Measurements from ENCODE around the gene TRIO. TPM values are rescaled to one million over a fixed set of nuclear protein-coding genes. Genes with fewer than 3 reads are reported as not detected.

The TRIO gene
- total and polyA plus RNA-seq, 2 of the 8 experiments (the other 6 are each of a cell fraction or from before 2014, with no cell fraction given): 35.1 to 69.1 TPM

DNA sequence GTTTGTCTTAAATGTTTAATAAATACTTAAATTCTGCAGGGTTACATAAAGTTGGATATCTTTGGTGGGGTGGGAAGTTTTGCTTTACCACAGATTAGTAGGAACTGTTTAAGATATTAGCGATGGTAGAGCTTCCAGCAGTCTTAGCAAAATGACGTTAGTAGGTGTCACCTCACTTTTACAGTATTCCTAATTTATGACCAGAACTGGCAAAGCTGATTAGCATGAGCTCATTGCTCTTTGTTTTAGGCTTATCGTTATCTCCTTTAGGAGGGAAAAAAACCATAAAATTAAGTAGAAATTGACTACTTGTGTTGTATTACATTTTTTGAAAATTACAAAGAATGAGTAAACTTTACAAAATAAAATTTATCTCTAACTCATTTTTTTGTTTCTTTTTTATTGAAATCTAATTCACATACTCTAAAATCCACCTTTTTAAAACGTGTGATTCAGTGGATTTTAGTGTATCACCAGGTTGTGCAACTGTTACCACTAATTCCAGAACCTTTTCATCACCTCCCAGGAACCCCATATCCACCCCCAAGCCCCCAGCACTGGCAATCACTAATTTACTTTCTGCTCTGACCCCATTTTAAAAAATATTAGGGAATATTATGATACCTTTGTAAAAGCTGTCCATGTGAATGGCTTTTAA, 129.5 kb downstream of the TRIO start:
- peaks cover 10 to 76% of the 10 kb centered on the region in 2 experiments for H3K79me2 ChIP-seq (ENCODE audit: control insufficient read depth in 1 of 2, insufficient read depth in 2 of 2, low read length in 2 of 2)
- H2BK12ac ChIP-seq (ENCODE audit: low read depth, low read length): no peak overlapping the region
- H3K4me2 ChIP-seq (ENCODE audit: insufficient read depth in 1 of 2, low read depth in 2 of 2, low read length in 2 of 2): no peak overlapping the region
- H3K79me1 ChIP-seq (ENCODE audit: low read depth, low read length): peaks cover 9% of the 10 kb centered on the region; the same call in 1 of the 2 replicates
- H3K27me3 ChIP-seq (replicated peaks in 1 of 4; ENCODE audit: control insufficient read depth in 3 of 4, extremely low read depth in 1 of 4, insufficient read depth in 3 of 4, low read length in 3 of 4): no peaks in the 10 kb centered on the region
- no peak overlapping the region for H3K4me3 ChIP-seq (ENCODE audit: extremely low read depth in 1 of 4, insufficient read depth in 2 of 4, low read depth in 3 of 4, low read length in 4 of 4)
- H2BK120ac ChIP-seq (replicated peaks; ENCODE audit: low read depth, low read length): no peak overlapping the region
- 0 out of 2 replicates have a peak overlapping the region, but pooled peaks have one; percentile 16 for H3K27ac ChIP-seq (ENCODE audit: low read depth, low read length)
- no peak overlapping the region for H2BK15ac ChIP-seq (ENCODE audit: low read length)
- no peak overlapping the region for H2BK20ac ChIP-seq (ENCODE audit: low read length)
- no peak overlapping the region for H3K18ac ChIP-seq (ENCODE audit: extremely low read depth, low read length)
- H4K5ac ChIP-seq (ENCODE audit: insufficient read length, low read depth, low read length): no peak overlapping the region
- H3K56ac ChIP-seq (replicated peaks; ENCODE audit: insufficient read length, low read depth, low read length): no peak overlapping the region
- H2AK5ac ChIP-seq (ENCODE audit: low read depth, low read length): no peak overlapping the region
- H4K8ac ChIP-seq (ENCODE audit: extremely low read depth, insufficient read depth, low read length): no peak overlapping the region
- DNase-seq (ENCODE audit: low read depth in 1 of 2, low spot score in 2 of 2): no peak
- POLR2A ChIA-PET (ENCODE audit: partially characterized antibody): no interaction called here
- no peaks in the 10 kb centered on the region for H3K23me2 ChIP-seq (ENCODE audit: low read depth, low read length)
- no peak overlapping the region for H2BK5ac ChIP-seq (ENCODE audit: low read depth, low read length)
- no peak overlapping the region for H3K9ac ChIP-seq (replicated peaks in 1 of 4; ENCODE audit: extremely low read depth in 1 of 4, low read depth in 3 of 4, low read length in 3 of 4)
- H3K23ac ChIP-seq (ENCODE audit: insufficient read length): no peak overlapping the region
- FAIRE-seq: no peak
- H3K4ac ChIP-seq (replicated peaks; ENCODE audit: insufficient read length, low read depth, low read length): no peak overlapping the region
- no peak overlapping the region for H3K14ac ChIP-seq (ENCODE audit: insufficient read length)
- H2AFZ ChIP-seq (ENCODE audit: low read length): no peak overlapping the region
- no peaks in the 10 kb centered on the region for H3K9me3 ChIP-seq (ENCODE audit: insufficient read depth in 2 of 2, low read depth in 1 of 2, low read length in 1 of 2)
- H4K91ac ChIP-seq (replicated peaks; ENCODE audit: insufficient read length, low read length): no peak overlapping the region
- no peaks in the 10 kb centered on the region; a peak in 1 of 8 replicates for H3K36me3 ChIP-seq (ENCODE audit: control insufficient read depth in 2 of 4, insufficient read depth in 4 of 4, low read length in 3 of 4)
- CTCF ChIA-PET (ENCODE audit: partially characterized antibody): interaction anchor here (1.0 to 5.4 kb wide), 2 partner anchors 47 to 131 kb away, joined by 3 to 30 read pairs; partner anchors contain the start of gene TRIO
- peaks cover 4 to 5% of the 10 kb centered on the region in 2 experiments for H4K20me1 ChIP-seq (replicated peaks in 1 of 2; ENCODE audit: control insufficient read depth in 1 of 2, insufficient read depth in 2 of 2, low read length in 2 of 2)
- WGBS, 2 experiments (ENCODE audit: extremely low coverage in 1 of 2, insufficient coverage in 1 of 2, insufficient read length in 1 of 2, insufficient replicate concordance in 2 of 2, low coverage in 1 of 2, low lambda C conversion rate in 2 of 2, missing lambda C conversion rate in 1 of 2): 89% methylated on average over 4 of the region's 4 CpGs; no CpG with 5 or more reads in 1 of the 2 experiments
- peaks cover 10 to 26% (median 19%) of the 10 kb centered on the region in 4 experiments for H3K4me1 ChIP-seq (replicated peaks in 1 of 4; ENCODE audit: control insufficient read depth in 3 of 4, insufficient read depth in 4 of 4, low read length in 3 of 4)
- no peak for TF ChIP-seq HDAC2 (IDR thresholded peaks at IDR 0.05; ENCODE audit: borderline replicate concordance in 1 of 2, low read depth in 2 of 2, low read length in 2 of 2)
- no peak for TF ChIP-seq CBX5 (IDR thresholded peaks at IDR 0.05; ENCODE audit: low read depth, low read length)
- no peak for TF ChIP-seq RAD21 (IDR thresholded peaks at IDR 0.05 in 1 of 2, conservative IDR thresholded peaks at IDR 0.05 in 1 of 2; ENCODE audit: low read depth in 2 of 2, low read length in 2 of 2)
- no peak for TF ChIP-seq BACH1 (IDR thresholded peaks at IDR 0.05; ENCODE audit: low read length)
- TF ChIP-seq POU5F1 (IDR thresholded peaks at IDR 0.05; ENCODE audit: low read depth, low read length): no peak
- no peak for TF ChIP-seq SAP30 (IDR thresholded peaks at IDR 0.05; ENCODE audit: insufficient read depth, insufficient replicate concordance, low read length)
- TF ChIP-seq, protein P1, sequence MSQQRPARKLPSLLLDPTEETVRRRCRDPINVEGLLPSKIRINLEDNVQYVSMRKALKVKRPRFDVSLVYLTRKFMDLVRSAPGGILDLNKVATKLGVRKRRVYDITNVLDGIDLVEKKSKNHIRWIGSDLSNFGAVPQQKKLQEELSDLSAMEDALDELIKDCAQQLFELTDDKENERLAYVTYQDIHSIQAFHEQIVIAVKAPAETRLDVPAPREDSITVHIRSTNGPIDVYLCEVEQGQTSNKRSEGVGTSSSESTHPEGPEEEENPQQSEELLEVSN (IDR thresholded peaks at IDR 0.05): no peak
- TF ChIP-seq RFX5 (IDR thresholded peaks at IDR 0.05; ENCODE audit: borderline replicate concordance, low read depth, low read length): no peak
- no peak for TF ChIP-seq EZH2 (IDR thresholded peaks at IDR 0.05; ENCODE audit: low read depth, low read length, severe bottlenecking)
- TF ChIP-seq POLR2AphosphoS5 (IDR thresholded peaks at IDR 0.05; ENCODE audit: low read depth, low read length): no peak
- TF ChIP-seq FOSL1 (IDR thresholded peaks at IDR 0.05; ENCODE audit: insufficient read depth, low read depth, low read length): no peak
